ENCODE results near the gene MAGI3.
"Not testable (repeated sequence)": the region's sequence is repeated elsewhere in the genome, so short reads cannot be mapped to it uniquely, and the experiment has no call there.

The MAGI3 gene

DNA sequence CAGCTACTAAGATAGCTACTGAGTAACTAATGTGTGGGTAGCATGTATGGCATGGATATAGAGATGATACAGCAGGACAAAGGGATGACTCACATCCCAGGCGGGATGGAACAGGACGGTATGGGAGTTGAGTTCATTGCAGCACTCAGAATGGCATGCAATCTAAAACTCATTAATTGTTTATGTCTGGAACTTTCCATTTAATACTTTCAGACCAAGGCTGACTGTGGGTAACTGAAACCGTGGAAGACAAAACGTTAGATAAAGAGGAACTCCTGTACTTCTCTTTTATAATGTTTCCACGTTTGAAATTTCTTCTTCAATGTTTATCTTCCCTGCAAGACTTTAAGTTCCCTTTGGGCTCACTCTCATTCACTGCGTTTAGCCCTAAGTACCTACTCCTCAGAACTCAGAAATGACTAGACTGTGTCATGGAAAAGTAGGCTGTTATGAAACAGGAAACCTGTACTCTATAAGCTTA is 151.9 kb downstream of the MAGI3 start:
- H3K9ac ChIP-seq (ENCODE audit: low read length) = no peak overlapping the region
- peaks cover under 1% of the 10 kb centered on the region; the same call in 1 of the 2 replicates for H3K4me1 ChIP-seq (ENCODE audit: control insufficient read depth, insufficient read depth, low read length)
- H3K27ac ChIP-seq (ENCODE audit: low read depth, low read length) = no peak overlapping the region
- no peaks in the 10 kb centered on the region for H3K9me3 ChIP-seq (ENCODE audit: control insufficient read depth, insufficient read depth, low read depth, low read length)
- H3K4me3 ChIP-seq (ENCODE audit: low read depth, low read length) = no peak overlapping the region
- no peaks in the 10 kb centered on the region for H3K27me3 ChIP-seq (ENCODE audit: control insufficient read depth, insufficient read depth, low read length)
- H3K36me3 ChIP-seq (ENCODE audit: control insufficient read depth, insufficient read depth, low read length) = no peaks in the 10 kb centered on the region

DNA sequence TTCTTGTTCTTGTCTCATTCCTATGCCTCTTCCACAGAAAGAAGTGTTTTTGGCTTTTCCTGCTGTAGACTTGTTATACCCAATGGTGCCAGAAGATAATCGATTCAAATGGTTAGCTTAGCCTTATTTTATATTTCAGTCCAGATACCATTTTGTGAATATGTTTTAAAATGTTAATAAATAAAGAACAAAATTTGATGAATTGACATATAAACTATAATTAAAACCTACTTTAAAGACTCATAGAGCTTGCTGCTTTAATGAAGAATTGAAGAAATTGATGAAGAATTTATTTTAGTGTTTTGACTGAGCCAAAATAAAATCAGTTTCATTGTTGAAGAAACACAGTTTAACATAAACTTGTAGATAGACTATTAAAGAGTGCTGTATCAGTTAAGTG is 152.8 kb downstream of the MAGI3 start:
- H3K36me3 ChIP-seq (ENCODE audit: control insufficient read depth, insufficient read depth, low read length) = no peaks in the 10 kb centered on the region
- no peaks in the 10 kb centered on the region for H3K27me3 ChIP-seq (ENCODE audit: control insufficient read depth, insufficient read depth, low read length)
- peaks cover 7% of the 10 kb centered on the region; the same call in 1 of the 2 replicates for H3K4me1 ChIP-seq (ENCODE audit: control insufficient read depth, insufficient read depth, low read length)
- H3K9me3 ChIP-seq (ENCODE audit: control insufficient read depth, insufficient read depth, low read depth, low read length) = no peaks in the 10 kb centered on the region
- H3K27ac ChIP-seq (ENCODE audit: low read depth, low read length) = no peak overlapping the region
- no peak overlapping the region for H3K4me3 ChIP-seq (ENCODE audit: low read depth, low read length)
- H3K9ac ChIP-seq (ENCODE audit: low read length) = no peak overlapping the region

DNA sequence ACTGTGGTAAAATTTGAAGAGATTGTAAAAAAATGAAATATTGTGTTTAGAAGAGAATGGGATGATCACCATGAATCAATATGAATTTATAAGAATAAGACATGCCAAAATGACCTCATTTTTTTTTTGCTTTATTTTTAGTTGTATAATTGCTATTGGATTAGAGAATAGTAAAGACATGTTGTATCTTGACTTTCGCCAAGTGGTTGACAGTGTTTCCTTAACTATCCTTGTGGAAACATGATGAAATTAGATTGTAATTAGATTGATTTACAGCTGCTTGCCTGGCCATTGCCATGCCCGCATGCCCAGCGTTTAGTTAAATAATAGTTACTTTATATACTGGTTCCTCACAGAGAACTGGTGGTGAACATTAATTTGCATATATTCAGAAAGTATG is 154.9 kb downstream of the MAGI3 start:
- Histone ChIP-seq H3K27me3 (ENCODE audit: control insufficient read depth, insufficient read depth, low read length) (no peaks in the 10 kb centered on the region), H3K9me3 (ENCODE audit: control insufficient read depth, insufficient read depth, low read depth, low read length) (no peaks in the 10 kb centered on the region), H3K27ac (ENCODE audit: low read depth, low read length) (no peak overlapping the region), H3K4me1 (ENCODE audit: control insufficient read depth, insufficient read depth, low read length) (peaks cover 10% of the 10 kb centered on the region; the same call in 1 of the 2 replicates), H3K9ac (ENCODE audit: low read length) (no peak overlapping the region), H3K36me3 (ENCODE audit: control insufficient read depth, insufficient read depth, low read length) (no peaks in the 10 kb centered on the region), H3K4me3 (ENCODE audit: low read depth, low read length) (no peak overlapping the region)

DNA sequence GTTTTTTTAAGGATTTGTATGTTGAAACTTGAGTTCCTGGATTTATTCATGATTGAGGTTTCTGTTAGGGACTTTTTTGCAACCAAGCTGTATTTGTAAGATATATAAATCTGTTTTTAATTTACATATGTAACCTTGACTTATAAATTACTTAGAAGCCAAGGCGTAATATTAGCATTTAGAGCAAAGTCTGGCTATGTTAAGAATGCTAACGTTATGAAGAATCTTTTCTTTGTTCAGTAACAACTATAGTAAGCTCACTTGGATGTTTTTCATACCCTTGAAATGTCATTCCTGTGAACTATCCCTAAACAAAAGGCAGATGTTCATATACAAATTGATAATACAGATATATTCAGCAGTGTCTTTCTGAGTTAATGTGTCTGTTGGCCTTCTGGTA is 155.3 kb downstream of the MAGI3 start:
- Histone ChIP-seq H3K36me3 (ENCODE audit: control insufficient read depth, insufficient read depth, low read length) (no peaks in the 10 kb centered on the region), H3K4me1 (ENCODE audit: control insufficient read depth, insufficient read depth, low read length) (peaks cover 10% of the 10 kb centered on the region; the same call in 1 of the 2 replicates), H3K9ac (ENCODE audit: low read length) (no peak overlapping the region), H3K27ac (ENCODE audit: low read depth, low read length) (no peak overlapping the region), H3K9me3 (ENCODE audit: control insufficient read depth, insufficient read depth, low read depth, low read length) (no peaks in the 10 kb centered on the region), H3K4me3 (ENCODE audit: low read depth, low read length) (no peak overlapping the region), H3K27me3 (ENCODE audit: control insufficient read depth, insufficient read depth, low read length) (no peaks in the 10 kb centered on the region)

DNA sequence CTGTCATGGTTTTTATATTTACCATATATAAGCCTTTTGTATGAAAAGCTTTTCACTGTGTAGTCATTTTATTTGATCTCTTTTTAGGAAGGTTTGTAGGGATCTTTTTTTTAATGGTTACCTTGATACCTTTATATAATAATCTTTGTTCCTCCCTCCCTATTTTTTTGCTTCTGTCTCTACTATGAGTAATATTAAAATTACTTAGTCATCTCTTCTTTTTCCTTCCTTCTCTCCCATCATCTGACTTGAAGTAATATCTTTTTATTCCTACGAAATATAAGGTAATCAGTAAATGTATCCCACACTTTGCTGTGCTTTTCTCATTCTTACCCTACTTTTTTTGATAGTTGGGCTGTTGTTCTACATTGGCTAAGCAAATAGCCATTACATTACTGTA is 161.4 kb downstream of the MAGI3 start:
- peaks cover 10% of the 10 kb centered on the region; the same call in 1 of the 2 replicates for H3K4me1 ChIP-seq (ENCODE audit: control insufficient read depth, insufficient read depth, low read length)
- no peak overlapping the region for H3K27ac ChIP-seq (ENCODE audit: low read depth, low read length)
- no peak overlapping the region for H3K4me3 ChIP-seq (ENCODE audit: low read depth, low read length)
- H3K9ac ChIP-seq (ENCODE audit: low read length) = no peak overlapping the region
- H3K9me3 ChIP-seq (ENCODE audit: control insufficient read depth, insufficient read depth, low read depth, low read length) = no peaks in the 10 kb centered on the region
- no peaks in the 10 kb centered on the region for H3K36me3 ChIP-seq (ENCODE audit: control insufficient read depth, insufficient read depth, low read length)
- H3K27me3 ChIP-seq (ENCODE audit: control insufficient read depth, insufficient read depth, low read length) = no peaks in the 10 kb centered on the region

DNA sequence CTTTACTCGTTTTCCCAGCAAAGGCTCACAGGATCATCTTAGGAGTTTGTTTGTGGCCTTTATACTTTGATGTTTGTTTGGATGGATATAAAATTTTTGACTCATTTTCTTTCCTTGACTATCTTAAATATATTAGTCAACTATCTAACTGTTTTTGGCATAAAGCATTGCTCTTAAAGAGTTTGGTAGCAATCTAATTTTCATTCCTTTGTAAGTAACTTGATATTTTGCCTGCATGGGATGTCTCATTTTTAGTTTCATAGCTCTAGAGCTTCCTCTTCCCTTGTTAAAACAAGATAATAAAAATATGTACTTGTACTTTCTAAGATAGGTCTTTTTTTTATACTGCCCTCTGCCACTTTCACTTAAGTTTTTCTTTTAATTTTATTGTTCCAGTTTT is 161.9 kb downstream of the MAGI3 start:
- H3K36me3 ChIP-seq (ENCODE audit: control insufficient read depth, insufficient read depth, low read length) = peaks cover under 1% of the 10 kb centered on the region; the same call in 1 of the 2 replicates
- no peak overlapping the region for H3K9ac ChIP-seq (ENCODE audit: low read length)
- peaks cover 4% of the 10 kb centered on the region for H3K9me3 ChIP-seq (ENCODE audit: control insufficient read depth, insufficient read depth, low read depth, low read length)
- no peak overlapping the region for H3K4me3 ChIP-seq (ENCODE audit: low read depth, low read length)
- no peaks in the 10 kb centered on the region for H3K27me3 ChIP-seq (ENCODE audit: control insufficient read depth, insufficient read depth, low read length)
- H3K27ac ChIP-seq (ENCODE audit: low read depth, low read length) = no peak overlapping the region
- H3K4me1 ChIP-seq (ENCODE audit: control insufficient read depth, insufficient read depth, low read length) = peaks cover 10% of the 10 kb centered on the region; the same call in 1 of the 2 replicates

DNA sequence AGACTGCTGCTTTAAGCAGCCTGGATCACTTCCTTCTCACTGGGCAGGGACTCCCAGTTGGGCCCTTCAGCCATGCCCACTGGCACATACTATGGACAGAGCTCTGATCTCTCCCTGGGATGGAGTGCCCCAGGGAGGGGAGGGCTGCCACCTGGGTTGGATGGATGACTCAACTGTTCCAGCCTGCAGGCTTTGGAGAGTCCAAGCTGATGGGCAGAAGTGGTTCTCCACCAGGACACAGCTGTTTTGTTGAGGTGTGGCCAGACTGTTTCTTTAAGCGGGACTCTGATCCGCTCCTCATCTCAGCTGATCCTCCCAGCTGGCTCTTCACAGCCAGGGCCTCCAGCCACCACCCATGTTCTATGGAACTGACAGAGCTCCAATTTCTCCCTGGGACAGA is 166.9 kb downstream of the MAGI3 start:
- Histone ChIP-seq H3K4me1 (ENCODE audit: control insufficient read depth, insufficient read depth, low read length) (no peaks in the 10 kb centered on the region), H3K9ac (ENCODE audit: low read length) (no peak overlapping the region), H3K4me3 (ENCODE audit: low read depth, low read length) (no peak overlapping the region), H3K36me3 (ENCODE audit: control insufficient read depth, insufficient read depth, low read length) (peaks cover 5% of the 10 kb centered on the region; the same call in 1 of the 2 replicates), H3K27me3 (ENCODE audit: control insufficient read depth, insufficient read depth, low read length) (no peaks in the 10 kb centered on the region), H3K27ac (ENCODE audit: low read depth, low read length) (no peak overlapping the region), H3K9me3 (ENCODE audit: control insufficient read depth, insufficient read depth, low read depth, low read length) (peaks cover 13% of the 10 kb centered on the region)

DNA sequence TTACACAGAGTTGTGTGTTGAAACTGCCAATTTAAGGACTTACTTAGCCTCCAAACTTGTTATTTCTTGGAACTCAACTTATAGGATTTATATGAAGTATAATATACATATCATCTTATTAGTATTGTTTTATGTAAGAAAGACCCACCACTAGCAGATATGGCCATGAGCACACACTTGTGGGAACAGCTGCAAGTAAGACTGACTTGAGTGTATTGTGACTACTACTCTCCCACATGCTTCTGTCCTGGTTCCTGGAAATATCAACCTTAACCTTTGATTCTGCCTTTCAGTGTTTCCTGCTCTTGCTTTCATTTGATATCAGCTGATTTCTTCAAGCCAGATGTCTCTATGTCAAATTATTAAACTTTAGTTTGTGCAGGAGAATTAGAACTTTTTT is 175.3 kb downstream of the MAGI3 start:
- no peak overlapping the region for H3K27ac ChIP-seq (ENCODE audit: low read depth, low read length)
- no peaks in the 10 kb centered on the region for H3K36me3 ChIP-seq (ENCODE audit: control insufficient read depth, insufficient read depth, low read length)
- no peak overlapping the region for H3K4me3 ChIP-seq (ENCODE audit: low read depth, low read length)
- H3K4me1 ChIP-seq (ENCODE audit: control insufficient read depth, insufficient read depth, low read length) = no peaks in the 10 kb centered on the region
- peaks cover 7% of the 10 kb centered on the region; the same call in 1 of the 2 replicates for H3K9me3 ChIP-seq (ENCODE audit: control insufficient read depth, insufficient read depth, low read depth, low read length)
- H3K9ac ChIP-seq (ENCODE audit: low read length) = no peak overlapping the region
- no peaks in the 10 kb centered on the region for H3K27me3 ChIP-seq (ENCODE audit: control insufficient read depth, insufficient read depth, low read length)

DNA sequence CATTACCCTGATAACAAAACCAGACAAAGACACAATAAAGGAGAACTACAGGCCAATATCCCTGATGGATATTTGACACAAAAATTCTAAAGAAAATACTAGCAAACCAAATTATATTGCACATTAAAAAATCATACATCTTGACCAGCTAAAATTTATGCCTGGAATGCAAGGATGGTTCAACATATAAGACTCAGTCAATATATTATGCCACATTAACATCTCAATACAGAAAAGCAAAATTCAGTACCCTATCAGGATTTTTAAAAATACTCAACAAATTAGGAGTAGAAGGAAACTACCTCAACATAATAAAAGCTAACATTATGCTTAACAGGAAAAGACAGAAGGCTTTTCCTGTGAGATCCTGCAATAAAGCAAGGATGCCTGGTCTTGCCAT is 177.1 kb downstream of the MAGI3 start:
- Histone ChIP-seq H3K27ac (ENCODE audit: low read depth, low read length) (no peak overlapping the region), H3K4me3 (ENCODE audit: low read depth, low read length) (no peak overlapping the region), H3K27me3 (ENCODE audit: control insufficient read depth, insufficient read depth, low read length) (no peaks in the 10 kb centered on the region), H3K9ac (ENCODE audit: low read length) (no peak overlapping the region), H3K9me3 (ENCODE audit: control insufficient read depth, insufficient read depth, low read depth, low read length) (peaks cover 7% of the 10 kb centered on the region; the same call in 1 of the 2 replicates), H3K4me1 (ENCODE audit: control insufficient read depth, insufficient read depth, low read length) (no peaks in the 10 kb centered on the region), H3K36me3 (ENCODE audit: control insufficient read depth, insufficient read depth, low read length) (no peaks in the 10 kb centered on the region)

DNA sequence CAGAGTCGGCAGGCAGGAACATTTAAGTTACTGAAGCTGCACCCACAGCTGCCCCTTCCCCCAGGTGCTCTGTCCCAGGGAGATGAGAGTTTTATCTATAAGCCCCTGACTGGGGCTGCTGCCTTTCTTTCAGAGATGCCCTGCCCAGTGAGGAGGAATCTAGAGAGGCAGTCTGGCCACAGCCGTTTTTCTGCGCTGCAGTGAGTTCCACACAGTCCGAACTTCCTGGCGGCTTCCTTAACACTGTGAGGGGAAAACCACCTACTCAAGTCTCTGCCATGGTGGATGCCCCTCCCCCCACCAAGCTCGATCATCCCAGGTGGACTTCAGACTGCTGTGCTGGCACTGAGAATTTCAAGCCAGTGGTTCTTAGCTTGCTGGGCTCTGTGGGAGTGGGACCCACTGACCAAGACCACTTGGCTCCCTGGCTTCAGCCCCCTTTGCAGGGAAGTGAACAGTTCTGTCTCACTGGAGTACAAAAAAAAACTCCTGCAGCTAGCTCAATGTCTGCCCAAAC is 185.5 kb downstream of the MAGI3 start:
- not testable (repeated sequence) for H3K4me1 ChIP-seq (ENCODE audit: control insufficient read depth, insufficient read depth, low read length); H3K9ac ChIP-seq (ENCODE audit: low read length); H3K9me3 ChIP-seq (ENCODE audit: control insufficient read depth, insufficient read depth, low read depth, low read length); H3K27me3 ChIP-seq (ENCODE audit: control insufficient read depth, insufficient read depth, low read length); H3K27ac ChIP-seq (ENCODE audit: low read depth, low read length); H3K36me3 ChIP-seq (ENCODE audit: control insufficient read depth, insufficient read depth, low read length); H3K4me3 ChIP-seq (ENCODE audit: low read depth, low read length)

DNA sequence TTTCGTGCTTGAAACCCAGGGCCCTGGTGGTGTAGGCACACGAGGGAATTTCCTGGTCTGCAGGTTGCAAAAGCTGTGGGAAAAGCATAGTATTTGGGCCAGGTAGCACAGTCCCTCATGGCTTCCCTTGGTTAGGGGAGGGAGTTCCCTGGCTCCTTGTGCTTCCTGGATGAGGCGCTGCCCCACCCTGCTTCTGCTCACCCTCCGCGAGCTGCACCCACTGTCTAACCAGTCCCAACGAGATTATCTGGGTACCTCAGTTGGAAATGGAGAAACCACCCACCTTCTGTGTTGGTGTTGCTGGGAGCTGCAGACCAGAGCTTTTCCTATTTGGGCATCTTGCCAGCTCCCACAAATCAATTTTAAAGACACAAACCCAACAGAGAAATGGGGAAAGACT is 186.0 kb downstream of the MAGI3 start:
- no peak overlapping the region for H3K9ac ChIP-seq (ENCODE audit: low read length)
- no peak overlapping the region for H3K27ac ChIP-seq (ENCODE audit: low read depth, low read length)
- H3K9me3 ChIP-seq (ENCODE audit: control insufficient read depth, insufficient read depth, low read depth, low read length) = no peaks in the 10 kb centered on the region; the same call in 1 of the 2 replicates
- no peak overlapping the region for H3K4me3 ChIP-seq (ENCODE audit: low read depth, low read length)
- H3K27me3 ChIP-seq (ENCODE audit: control insufficient read depth, insufficient read depth, low read length) = no peaks in the 10 kb centered on the region
- H3K36me3 ChIP-seq (ENCODE audit: control insufficient read depth, insufficient read depth, low read length) = no peaks in the 10 kb centered on the region
- peaks cover 3% of the 10 kb centered on the region; the same call in 1 of the 2 replicates for H3K4me1 ChIP-seq (ENCODE audit: control insufficient read depth, insufficient read depth, low read length)
